Psoas muscle (tissue), 8 donors: ENCODE measurements around the gene ANAPC2. TPM values are rescaled to one million over a fixed set of nuclear protein-coding genes. Genes with fewer than 3 reads are reported as not detected.

Experiments
- ATAC-seq, 4 donors: fragments of 200-7000 bp; cut with Tn5 transposase; one replicate each; pipeline ENCODE4 v1.9.1; 2020; ENCODE audit warnings: moderate library complexity in 3 of 4, mild to moderate bottlenecking in 2 of 4
- DNase-seq, 2 donors: peaks; one replicate each; pipeline ENCODE4 v3.0.0-alpha.2; 2020
- H3K27ac ChIP-seq: fragments of 200-600 bp; one replicate; pipeline ENCODE4 v1.8.0; 2022
- H3K27me3 ChIP-seq, 3 donors: fragments of 200-600 bp in 1 of 3; one replicate each; pipeline versions ENCODE4 v1.6.1 to v1.8.0; 2013 to 2022; ENCODE audit warnings: low read length in 2 of 3, mild to moderate bottlenecking in 2 of 3, moderate library complexity in 1 of 3; ENCODE audit not compliant: insufficient read depth in 3 of 3
- H3K36me3 ChIP-seq, 2 donors: fragments of 200-600 bp in 1 of 2; one replicate each; pipeline versions ENCODE4 v1.6.1 to v1.8.0; 2013 to 2022; ENCODE audit warnings: low read depth in 1 of 2, mild to moderate bottlenecking in 1 of 2, moderate library complexity in 1 of 2; ENCODE audit not compliant: insufficient read depth in 1 of 2
- H3K4me1 ChIP-seq: fragments of 200-600 bp; one replicate; pipeline ENCODE4 v1.8.0; 2022
- H3K4me3 ChIP-seq: fragments of 200-600 bp; one replicate; pipeline ENCODE4 v1.8.0; 2022; ENCODE audit warnings: mild to moderate bottlenecking
- H3K9me3 ChIP-seq: fragments of 200-600 bp; one replicate; pipeline ENCODE4 v1.8.0; 2022
- CTCF ChIP-seq: fragments of 200-600 bp; IDR thresholded peaks from one replicate; pipeline ENCODE4 v1.8.0; 2022; ENCODE audit warnings: antibody characterized with exemption
- WGBS, 3 donors: extraction: QIAGEN DNeasy Blood & Tissue Kit; methylation state at CpG; one replicate each; pipeline versions ENCODE4 v1.1.6 to v1.1.7; 2013; 5-methylcytosine and 5-hydroxymethylcytosine counted together
- intact Hi-C, 2 donors: fragments of 100-400 bp; cut with DNase I; formaldehyde crosslinking; loops; one replicate each; pipeline versions ENCODE4 v1.11.0 to v1.14.2; 2022
- polyA plus RNA-seq, 3 donors: library from polyadenylated mRNA; stranded (reverse); fragments of 200-250 nt; gene quantifications; one replicate each; pipeline ENCODE4 v1.2.3, GENCODE V29; 2013
- total RNA-seq, 4 donors: library from RNA; stranded (reverse); fragmentation: NEBNext Ultra II Directional in 2 of 4; extraction: Animal tissue kit (Norgen Biotek cat#: 25700) in 2 of 4; gene quantifications; one replicate each; pipeline versions ENCODE4 v1.2.1 to v1.2.4, GENCODE V29; 2021 to 2023
- donor health status: healthy with polysubstance abuse.
- donor health status: DM: no; HTN: no; CAD: no; lungs with moderate emphysema.
- donor health status: Bipolar disorder and iron deficiency.
- donor health status: healthy.
- donor health status: DM: yes; HTN: yes; CAD: no.
- donor health status: DM: no; HTN: no; CAD: no.
- donor health status: DM: no; HTN: no; CAD: no.
- donor health status: DM: yes; HTN: yes; CAD: no.

Gene ANAPC2
- total and polyA plus RNA-seq, 7 donors = 13.0 to 32.1 (median 22.6) TPM

DNA sequence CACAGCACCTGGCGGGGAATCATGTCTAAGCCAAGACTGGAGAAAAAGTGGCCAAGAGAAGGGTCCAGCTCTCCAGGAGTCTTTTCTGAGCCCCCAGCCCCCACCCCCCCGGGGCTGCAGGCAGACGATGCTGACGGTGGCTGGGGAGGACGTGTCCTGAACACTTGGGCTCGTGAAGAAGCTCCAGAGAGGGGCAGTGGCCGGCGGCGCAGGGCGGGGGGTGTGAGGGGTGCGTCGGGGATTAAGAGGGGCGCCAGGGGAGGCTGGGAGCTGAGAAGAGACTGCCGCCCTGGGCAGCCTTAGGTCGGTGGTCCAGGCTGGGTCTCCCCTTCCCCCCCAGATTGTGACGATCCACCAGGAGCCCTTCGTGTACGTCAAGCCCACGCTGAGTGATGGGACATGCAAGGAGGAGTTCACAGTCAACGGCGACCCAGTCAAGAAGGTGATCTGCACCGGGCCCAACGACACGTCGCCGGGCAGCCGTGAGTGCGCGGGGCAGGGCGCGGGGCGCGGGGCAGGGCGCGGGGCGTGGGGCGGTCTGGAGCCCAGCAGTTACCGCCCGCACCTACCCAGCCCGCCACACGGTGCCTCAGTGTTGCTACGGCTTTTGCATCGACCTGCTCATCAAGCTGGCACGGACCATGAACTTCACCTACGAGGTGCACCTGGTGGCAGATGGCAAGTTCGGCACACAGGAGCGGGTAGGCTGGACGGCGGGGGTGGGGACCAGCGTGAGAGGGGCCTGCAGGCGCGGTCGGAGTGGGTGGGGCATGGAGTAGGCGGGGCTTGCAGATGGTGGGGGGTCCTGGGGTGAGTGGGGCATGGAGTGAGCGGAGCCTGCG is 27.4 kb downstream of the ANAPC2 start:
- no peak overlapping the region for H3K27ac ChIP-seq
- H3K27me3 ChIP-seq = peaks cover 0 to 96% (median 55%) of the 10 kb centered on the region in 3 donors
- TF ChIP-seq CTCF = no peak
- WGBS, 3 donors = 19 to 27% (median 24%) methylated on average over 54 to 56 of the region's 56 CpGs
- H3K9me3 ChIP-seq = no peaks in the 10 kb centered on the region
- no peak overlapping the region for H3K4me3 ChIP-seq
- intact Hi-C loops = no loop called here
- DNase-seq (no peak), ATAC-seq (no peak)
- peaks cover 6% of the 10 kb centered on the region for H3K4me1 ChIP-seq
- no peaks in the 10 kb centered on the region for H3K36me3 ChIP-seq

GRCh38 chr9:137160054-137160425 is 28.3 kb downstream of the ANAPC2 start:
- H3K36me3 ChIP-seq = no peaks in the 10 kb centered on the region
- 51 to 62% (median 61%) methylated on average over 15 to 17 of the region's 17 CpGs for WGBS, 3 donors
- peaks cover 0 to 95% (median 51%) of the 10 kb centered on the region in 3 donors for H3K27me3 ChIP-seq
- H3K9me3 ChIP-seq = no peaks in the 10 kb centered on the region
- H3K4me3 ChIP-seq = no peak overlapping the region
- intact Hi-C loops = no loop called here
- TF ChIP-seq CTCF = no peak
- no peak overlapping the region for H3K27ac ChIP-seq
- H3K4me1 ChIP-seq = peaks cover 6% of the 10 kb centered on the region
- no peak for ATAC-seq
- DNase-seq = no peak

DNA sequence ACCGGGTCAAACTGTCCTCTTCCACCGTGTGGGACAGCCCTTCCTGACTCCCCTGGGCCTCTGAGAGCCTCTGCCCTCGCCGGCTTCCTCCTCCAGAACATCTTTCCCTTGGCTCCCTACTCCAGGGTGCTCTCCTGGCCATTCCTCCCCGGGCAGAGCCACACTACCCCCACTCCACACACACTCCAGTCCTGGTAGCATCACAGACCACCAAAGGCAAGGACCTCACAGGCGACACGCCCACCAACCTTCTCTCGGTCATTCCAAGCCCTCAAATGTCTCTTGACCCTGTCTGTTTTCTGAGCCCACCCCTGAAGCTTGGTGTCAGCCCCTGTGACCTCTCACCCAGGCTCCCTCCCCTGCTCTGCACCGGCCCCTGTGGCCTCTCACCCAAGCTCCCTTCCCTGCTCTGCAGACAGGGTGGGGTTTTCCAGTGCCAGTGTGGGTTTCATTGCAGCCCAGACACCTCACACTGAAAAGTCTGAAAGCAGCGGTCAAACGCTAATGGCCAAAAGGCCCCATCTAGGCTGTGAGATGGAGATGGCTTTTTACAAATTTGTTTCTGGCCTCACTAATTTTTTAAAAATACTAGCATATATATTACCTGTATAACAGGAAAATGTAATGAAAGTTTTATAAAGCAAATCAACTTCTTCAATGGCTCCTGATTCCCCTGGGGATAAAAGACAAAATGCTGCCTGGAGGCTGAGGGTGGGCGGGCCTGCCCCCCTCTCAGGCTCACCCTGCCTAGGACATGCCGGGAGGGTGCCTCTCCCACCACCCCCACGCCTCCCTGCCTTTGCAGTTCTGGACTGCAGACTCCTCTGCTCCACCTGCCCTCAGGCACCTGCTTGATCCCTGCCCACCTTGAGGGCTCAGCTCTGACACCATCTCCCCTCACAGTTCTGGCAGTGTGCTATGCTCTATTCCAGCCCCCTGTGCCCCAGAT is 29.0 kb downstream of the ANAPC2 start:
- no peak overlapping the region for H3K27ac ChIP-seq
- peaks cover 6% of the 10 kb centered on the region for H3K4me1 ChIP-seq
- WGBS, 3 donors = 28 to 34% (median 31%) methylated on average over 12 to 14 of the region's 14 CpGs
- ATAC-seq (no peak), DNase-seq (no peak)
- H3K9me3 ChIP-seq = no peaks in the 10 kb centered on the region
- H3K36me3 ChIP-seq = no peaks in the 10 kb centered on the region
- no peak overlapping the region for H3K4me3 ChIP-seq
- intact Hi-C loops = no loop called here
- no peak for TF ChIP-seq CTCF
- H3K27me3 ChIP-seq = peaks cover 0 to 94% (median 46%) of the 10 kb centered on the region in 3 donors

- H3K9me3 ChIP-seq = no peaks in the 10 kb centered on the region
- ATAC-seq = no peak
- intact Hi-C loops = no loop called here
- H3K4me1 ChIP-seq = peaks cover 6% of the 10 kb centered on the region
- H3K27ac ChIP-seq = no peak overlapping the region
- peaks cover 0 to 86% (median 41%) of the 10 kb centered on the region in 3 donors for H3K27me3 ChIP-seq
- no peak overlapping the region for H3K4me3 ChIP-seq
- no peak for TF ChIP-seq CTCF
- 29 to 50% (median 42%) methylated on average over 4 of the region's 4 CpGs for WGBS, 3 donors
- no peaks in the 10 kb centered on the region for H3K36me3 ChIP-seq
- DNase-seq = no peak
These were observed 29.7 kb downstream of the ANAPC2 start for GRCh38 chr9:137158625-137159024.
